Fibroblast of lung (primary cell): Measurements from ENCODE around the gene CFAP74. TPM values are rescaled to one million over a fixed set of nuclear protein-coding genes. Genes with fewer than 3 reads are reported as not detected.

Experiments used
- DNase-seq, 2 donors: peaks; one replicate each; pipeline versions ENCODE4 v3.0.0 to v3.0.0-alpha.2; 2010; ENCODE audit warnings: low read depth in 2 of 2
- H2AFZ ChIP-seq: 2 replicates; pipeline ENCODE4 v1.5.1; 2012; ENCODE audit warnings: low read length, control low read depth, inconsistent platforms
- H3K27ac ChIP-seq: 2 replicates; pipeline ENCODE4 v1.5.1; 2011; ENCODE audit warnings: low read length, control low read depth; ENCODE audit not compliant: insufficient read depth
- H3K27me3 ChIP-seq: 2 replicates; pipeline ENCODE4 v1.5.1; 2011; ENCODE audit warnings: mild to moderate bottlenecking, low read length; ENCODE audit not compliant: control insufficient read depth, insufficient read depth
- H3K36me3 ChIP-seq: 2 replicates; pipeline ENCODE4 v1.5.1; 2011; ENCODE audit warnings: low read length; ENCODE audit not compliant: control insufficient read depth, insufficient read depth
- H3K4me1 ChIP-seq: 2 replicates; pipeline ENCODE4 v1.5.1; 2011; ENCODE audit warnings: low read length; ENCODE audit not compliant: control insufficient read depth, insufficient read depth; ENCODE audit errors: extremely low read depth
- H3K4me2 ChIP-seq: 2 replicates; pipeline ENCODE4 v1.5.1; 2011; ENCODE audit warnings: low read length, control low read depth; ENCODE audit not compliant: insufficient read depth; ENCODE audit errors: extremely low read depth
- H3K4me3 ChIP-seq, 4 experiments: fragments of 200-600 bp in 1 of 4; sonication (generic) in 1 of 4; replicated peaks in 1 of 4; 2 replicates each; pipeline ENCODE4 v1.5.1; 2011 to 2016; ENCODE audit warnings: low read length in 4 of 4, low read depth in 3 of 4, mild to moderate bottlenecking in 3 of 4, control low read depth in 2 of 4, inconsistent platforms in 1 of 4, mixed read lengths in 1 of 4; ENCODE audit not compliant: insufficient read depth in 1 of 4; ENCODE audit errors: control extremely low read depth in 1 of 4
- H3K79me2 ChIP-seq: 2 replicates; pipeline ENCODE4 v1.5.1; 2012; ENCODE audit warnings: mild to moderate bottlenecking, low read length, inconsistent platforms; ENCODE audit not compliant: control insufficient read depth, insufficient read depth
- H3K9ac ChIP-seq: 2 replicates; pipeline ENCODE4 v1.5.1; 2011; ENCODE audit warnings: mild to moderate bottlenecking, low read length, control low read depth; ENCODE audit not compliant: insufficient read depth
- H3K9me3 ChIP-seq: 2 replicates; pipeline ENCODE4 v1.5.1; 2012; ENCODE audit warnings: low read depth, low read length; ENCODE audit not compliant: control insufficient read depth, insufficient read depth
- H4K20me1 ChIP-seq: 2 replicates; pipeline ENCODE4 v1.5.1; 2011; ENCODE audit warnings: low read length; ENCODE audit not compliant: control insufficient read depth, insufficient read depth; ENCODE audit errors: extremely low read depth
- EZH2 ChIP-seq: IDR thresholded peaks from 2 replicates; pipeline ENCODE4 v1.5.1; 2012; ENCODE audit warnings: low read length, control low read depth, mild to moderate bottlenecking; ENCODE audit errors: missing control alignments
- polyA plus RNA-seq, 2 donors: library from polyadenylated mRNA; depleted of rRNA in 1 of 2; stranded (reverse) in 1 of 2; unstranded in 1 of 2; fragments of >200 nt; gene quantifications; 2 replicates each; pipeline ENCODE4 v1.2.1, GENCODE V29; 2011 to 2012; ENCODE audit warnings: missing spikeins in 1 of 2
- total RNA-seq: library from RNA; depleted of rRNA; stranded (reverse); fragments of >200 nt; gene quantifications from 2 replicates; pipeline ENCODE4 v1.2.1, GENCODE V29; 2014
- TF ChIP-seq, protein P1 (sequence below), 2 donors: IDR thresholded peaks in 1 of 2; conservative IDR thresholded peaks in 1 of 2; 1 replicate in 1 of 2; 2 replicates in 1 of 2; pipeline ENCODE4 v1.5.1; 2011 to 2012; ENCODE audit warnings: low read length in 2 of 2, control low read depth in 1 of 2, inconsistent platforms in 1 of 2, low read depth in 1 of 2, mild to moderate bottlenecking in 1 of 2

The CFAP74 gene
- total and polyA plus RNA-seq, 2 donors (not counting 1 experiment from before 2014, with no cell fraction given): not detected

DNA sequence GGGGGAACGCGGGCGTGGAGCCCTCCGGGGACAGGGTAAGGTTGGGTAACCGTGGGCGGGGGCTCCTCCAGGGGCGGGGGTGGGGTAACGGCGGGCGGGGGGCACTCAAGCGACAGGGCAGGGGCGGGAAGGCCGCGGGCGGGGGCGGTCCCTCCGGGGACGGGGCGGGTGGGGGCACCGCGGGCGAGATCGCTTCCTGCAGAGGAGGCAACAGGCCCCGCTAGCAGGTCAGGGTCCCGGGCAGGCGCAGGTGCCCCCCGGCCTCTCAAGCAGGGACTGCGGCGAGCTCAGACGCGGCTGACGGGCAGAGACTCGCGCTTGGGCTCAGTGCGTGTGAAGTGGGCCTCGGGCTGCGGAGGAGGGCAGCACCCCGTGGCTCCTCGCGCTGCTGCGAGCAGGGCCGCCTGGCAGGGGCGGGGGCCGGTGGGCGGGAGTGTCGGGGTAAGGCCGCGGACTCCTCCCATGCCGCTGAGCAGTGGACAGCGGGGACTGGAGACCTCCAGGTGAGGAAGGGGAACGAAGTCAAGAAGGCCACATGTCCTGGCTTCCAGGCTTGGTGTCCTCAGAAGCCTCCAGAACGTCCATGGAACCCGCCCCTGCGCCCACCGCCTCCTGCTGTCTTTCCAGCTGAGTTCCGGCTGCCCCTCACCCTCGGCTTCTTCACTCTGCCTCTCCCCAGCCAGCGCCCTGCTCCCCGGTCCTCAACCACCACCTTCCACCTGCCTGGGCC is 112.1 kb downstream of the CFAP74 start:
- Histone ChIP-seq H2AFZ (peak overlapping the region; percentile 83), H3K36me3 (peaks cover 2% of the 10 kb centered on the region), H3K4me2 (peak overlapping the region; percentile 99), H3K27me3 (peaks cover 2% of the 10 kb centered on the region), H4K20me1 (peaks cover 7% of the 10 kb centered on the region), H3K4me3 (peak overlapping the region; percentile 55 to 85 (median 58)), H3K9ac (peak overlapping the region; percentile 93), H3K27ac (peak overlapping the region; percentile 69), H3K4me1 (peaks cover 11% of the 10 kb centered on the region), H3K9me3 (no peaks in the 10 kb centered on the region), H3K79me2 (peaks cover 43% of the 10 kb centered on the region)
- TF ChIP-seq, protein P1, sequence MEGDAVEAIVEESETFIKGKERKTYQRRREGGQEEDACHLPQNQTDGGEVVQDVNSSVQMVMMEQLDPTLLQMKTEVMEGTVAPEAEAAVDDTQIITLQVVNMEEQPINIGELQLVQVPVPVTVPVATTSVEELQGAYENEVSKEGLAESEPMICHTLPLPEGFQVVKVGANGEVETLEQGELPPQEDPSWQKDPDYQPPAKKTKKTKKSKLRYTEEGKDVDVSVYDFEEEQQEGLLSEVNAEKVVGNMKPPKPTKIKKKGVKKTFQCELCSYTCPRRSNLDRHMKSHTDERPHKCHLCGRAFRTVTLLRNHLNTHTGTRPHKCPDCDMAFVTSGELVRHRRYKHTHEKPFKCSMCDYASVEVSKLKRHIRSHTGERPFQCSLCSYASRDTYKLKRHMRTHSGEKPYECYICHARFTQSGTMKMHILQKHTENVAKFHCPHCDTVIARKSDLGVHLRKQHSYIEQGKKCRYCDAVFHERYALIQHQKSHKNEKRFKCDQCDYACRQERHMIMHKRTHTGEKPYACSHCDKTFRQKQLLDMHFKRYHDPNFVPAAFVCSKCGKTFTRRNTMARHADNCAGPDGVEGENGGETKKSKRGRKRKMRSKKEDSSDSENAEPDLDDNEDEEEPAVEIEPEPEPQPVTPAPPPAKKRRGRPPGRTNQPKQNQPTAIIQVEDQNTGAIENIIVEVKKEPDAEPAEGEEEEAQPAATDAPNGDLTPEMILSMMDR (conservative IDR thresholded peaks at IDR 0.05 in 1 of 2, IDR thresholded peaks at IDR 0.05 in 1 of 2; ENCODE audit: low read depth in 1 of 2, low read length in 2 of 2): no peak
- TF ChIP-seq EZH2: no peak
- DNase-seq: peak; percentile 33 to 52

DNA sequence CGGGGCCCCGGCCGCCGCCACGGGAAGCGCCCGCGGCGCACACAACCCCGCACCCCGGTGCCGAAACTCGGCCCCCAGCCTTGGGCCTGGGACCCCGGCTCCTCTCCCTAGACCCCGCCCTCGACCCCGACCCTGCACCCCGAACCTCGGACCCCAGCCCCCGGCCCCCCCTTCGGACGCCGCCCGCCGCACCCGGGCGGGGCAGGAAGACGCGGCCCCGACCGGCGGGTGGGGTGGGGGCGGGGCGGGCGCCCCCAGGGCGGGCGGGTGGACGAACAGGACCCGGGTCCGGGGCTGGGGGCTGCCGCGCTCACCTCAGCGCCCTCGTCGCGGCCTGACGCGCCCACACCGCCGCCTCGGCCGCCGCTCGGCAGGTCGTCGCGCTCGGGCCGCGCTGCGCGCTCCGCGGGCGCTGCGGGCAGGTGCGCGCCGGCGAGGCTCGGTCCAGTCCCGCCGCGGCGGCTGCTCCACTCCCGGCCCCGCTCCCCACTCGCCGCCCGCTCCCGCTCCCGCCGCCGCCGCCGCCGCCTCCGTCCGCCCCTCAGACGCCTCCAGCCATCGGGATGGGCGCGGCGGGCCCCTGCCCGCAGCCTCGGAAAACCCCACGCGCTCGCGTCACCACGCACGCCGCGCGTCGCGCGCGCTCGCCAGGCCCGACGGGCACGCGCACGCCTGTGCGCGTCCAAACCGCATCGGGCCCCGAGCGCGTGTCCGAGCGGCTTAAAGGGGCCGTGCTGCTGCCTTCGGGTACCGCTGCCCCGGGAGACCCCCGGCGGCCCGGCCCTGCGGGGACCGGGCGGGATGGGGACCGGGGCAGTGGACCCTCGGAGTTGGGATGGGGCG is 112.9 kb downstream of the CFAP74 start, which contains the start of gene GNB1:
TSS of gene GNB1 (minus strand) at position 582 of the 843 bp plus-strand sequence. CDS start 65,634 bp downstream, outside the sequence.
- peaks cover 12% of the 10 kb centered on the region for H3K4me1 ChIP-seq
- peak within 1 kb of the TSS; percentile 93 for H3K9ac ChIP-seq
- H4K20me1 ChIP-seq: peaks cover 8% of the 10 kb centered on the region
- peak within 1 kb of the TSS; percentile 99 for H3K4me2 ChIP-seq
- H3K36me3 ChIP-seq: peaks cover 2% of the 10 kb centered on the region
- H3K9me3 ChIP-seq: no peaks in the 10 kb centered on the region
- TF ChIP-seq, protein P1 (conservative IDR thresholded peaks at IDR 0.05 in 1 of 2, IDR thresholded peaks at IDR 0.05 in 1 of 2; ENCODE audit: low read depth in 1 of 2, low read length in 2 of 2): no peak
- no peak for TF ChIP-seq EZH2
- peak within 1 kb of the TSS; percentile 83 for H2AFZ ChIP-seq
- H3K79me2 ChIP-seq: peaks cover 51% of the 10 kb centered on the region
- H3K4me3 ChIP-seq: peak within 1 kb of the TSS; percentile 67 to 91 (median 80)
- peak within 1 kb of the TSS; percentile 93 for H3K27ac ChIP-seq
- H3K27me3 ChIP-seq: peaks cover 2% of the 10 kb centered on the region
- peak; percentile 82 to 84 for DNase-seq
